GM19468 (cell line): ENCODE results near the gene PRKCB.
A peak's percentile ranks its signal among the peaks of the same experiment; 100 is the strongest.

ENCODE experiments used
- ATAC-seq: cut with Tn5 transposase; IDR thresholded peaks from one replicate; pipeline ENCODE4 v1.9.1; 2021; ENCODE audit warnings: mild to moderate bottlenecking, moderate library complexity, moderate number of reproducible peaks; ENCODE audit not compliant: unreplicated experiment; ENCODE audit errors: extremely low read depth

Gene PRKCB

GRCh38 chr16:23835390-23836077, at the start of gene PRKCB:
Gene PRKCB, plus strand, starts transcription at chr16:23835983.
- ATAC-seq = peak; percentile 87

- no peak for ATAC-seq
Observed at GRCh38 chr16:23786964-23787561, 48.7 kb upstream of the PRKCB start.

GRCh38 chr16:23788685-23789084, 47.1 kb upstream of the PRKCB start:
- ATAC-seq = no peak

GRCh38 chr16:23795378-23795777, 40.4 kb upstream of the PRKCB start:
- no peak for ATAC-seq

GRCh38 chr16:23796941-23797340, 38.8 kb upstream of the PRKCB start:
- no peak for ATAC-seq

GRCh38 chr16:23801378-23801777, 34.4 kb upstream of the PRKCB start:
- no peak for ATAC-seq

- ATAC-seq = no peak
Observed at GRCh38 chr16:23802776-23803175, 33.0 kb upstream of the PRKCB start.

GRCh38 chr16:23803591-23804123, 32.1 kb upstream of the PRKCB start:
- no peak for ATAC-seq

- no peak for ATAC-seq
Observed at GRCh38 chr16:23807028-23807427, 28.8 kb upstream of the PRKCB start.

- ATAC-seq = no peak
Observed at GRCh38 chr16:23821467-23821866, 14.3 kb upstream of the PRKCB start.

- no peak for ATAC-seq
Observed at GRCh38 chr16:23821875-23822688, 13.7 kb upstream of the PRKCB start.

GRCh38 chr16:23823475-23824384, 12.1 kb upstream of the PRKCB start:
- ATAC-seq = no peak

- no peak for ATAC-seq
Observed at GRCh38 chr16:23824909-23825308, 10.9 kb upstream of the PRKCB start.

GRCh38 chr16:23826528-23827045, 9.2 kb upstream of the PRKCB start:
- peak; percentile 45 for ATAC-seq

GRCh38 chr16:23827057-23827456, 8.7 kb upstream of the PRKCB start:
- no peak for ATAC-seq

GRCh38 chr16:23829454-23829853, 6.3 kb upstream of the PRKCB start:
- no peak for ATAC-seq

GRCh38 chr16:23830276-23830675, 5.5 kb upstream of the PRKCB start:
- no peak for ATAC-seq

GRCh38 chr16:23832882-23833281, 2.9 kb upstream of the PRKCB start:
- ATAC-seq = no peak

GRCh38 chr16:23833504-23833903, 2.3 kb upstream of the PRKCB start:
- ATAC-seq = no peak
